HG03460 (cell line): ENCODE data around the gene PRRC2B.
A peak's percentile ranks its signal among the peaks of the same experiment; 100 is the strongest.
"Not testable (repeated sequence)": the region's sequence is repeated elsewhere in the genome, so short reads cannot be mapped to it uniquely, and the experiment has no call there.

Experiments
- ATAC-seq: cut with Tn5 transposase; IDR thresholded peaks from one replicate; pipeline ENCODE4 v1.9.1; 2021; ENCODE audit not compliant: unreplicated experiment

PRRC2B gene

GRCh38 chr9:131385296-131385695, 8.6 kb upstream of the PRRC2B start:
- no peak for ATAC-seq

- ATAC-seq = no peak
Observed at GRCh38 chr9:131386281-131386680, 7.6 kb upstream of the PRRC2B start.

DNA sequence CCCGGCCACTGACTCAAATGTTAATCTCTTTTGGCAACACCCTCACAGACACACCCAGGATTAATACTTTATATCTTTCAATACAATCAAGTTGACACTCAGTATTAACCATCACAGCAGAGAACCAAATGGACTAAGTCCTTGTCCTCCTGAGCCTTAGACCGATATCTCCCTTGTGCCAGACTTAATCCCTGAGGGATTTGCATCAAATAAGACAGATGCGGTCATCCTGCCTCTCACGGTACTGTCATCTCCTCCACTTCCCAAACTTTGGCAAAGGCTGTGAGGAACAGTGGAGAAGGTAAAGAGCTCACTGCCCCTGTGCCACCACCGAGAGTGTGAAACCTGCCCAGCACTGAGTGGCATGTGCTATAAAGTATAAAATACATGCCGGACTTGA, 6.5 kb upstream of the PRRC2B start:
- ATAC-seq = no peak

- ATAC-seq = no peak
Observed at GRCh38 chr9:131391020-131391419, 2.9 kb upstream of the PRRC2B start.

- no peak for ATAC-seq
Observed at GRCh38 chr9:131391504-131391903, 2.4 kb upstream of the PRRC2B start.

GRCh38 chr9:131394464-131395156, 724 bp downstream of the PRRC2B start:
- peak; percentile 32 for ATAC-seq

- ATAC-seq = no peak
Observed at GRCh38 chr9:131395157-131396098, 1.5 kb downstream of the PRRC2B start.

DNA sequence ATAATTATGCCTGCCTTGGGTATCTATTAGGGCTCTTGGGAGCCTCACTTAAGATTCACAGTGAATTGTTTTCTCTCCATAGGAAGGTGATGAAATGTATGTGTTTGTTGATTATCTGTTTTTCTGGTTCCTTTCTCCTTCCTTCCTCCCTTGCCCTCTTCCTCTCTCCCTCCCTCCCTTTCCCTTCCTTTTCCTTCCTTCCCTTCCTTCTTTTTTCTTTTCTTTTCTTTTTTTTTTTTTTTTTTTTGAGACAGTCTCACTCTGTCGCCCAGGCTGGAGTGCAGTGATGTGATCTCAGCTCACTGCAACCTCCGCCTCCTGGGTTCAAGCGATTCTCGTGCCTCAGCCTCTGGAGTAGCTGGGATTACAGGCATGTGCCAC, 2.2 kb downstream of the PRRC2B start:
- ATAC-seq = not testable (repeated sequence)

DNA sequence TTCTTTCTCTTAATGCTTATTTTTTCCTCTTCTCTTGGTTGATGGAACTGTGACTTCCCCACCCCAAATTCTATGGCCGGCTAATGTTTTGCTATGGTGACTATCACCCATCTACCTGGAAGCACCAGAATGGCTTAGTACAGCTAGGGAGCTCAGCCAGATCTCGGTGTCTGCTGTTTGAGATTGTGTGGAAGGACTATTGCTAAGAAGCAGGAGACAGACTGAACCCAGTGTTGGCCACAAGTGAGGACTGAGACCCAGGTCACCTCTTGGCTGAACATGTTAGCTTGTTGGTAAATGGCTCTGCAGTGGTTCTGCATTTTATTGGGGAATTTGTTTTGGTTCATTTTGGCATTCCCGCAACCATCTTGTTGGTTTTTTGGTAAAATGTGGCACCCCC, 2.7 kb downstream of the PRRC2B start:
- ATAC-seq = no peak

DNA sequence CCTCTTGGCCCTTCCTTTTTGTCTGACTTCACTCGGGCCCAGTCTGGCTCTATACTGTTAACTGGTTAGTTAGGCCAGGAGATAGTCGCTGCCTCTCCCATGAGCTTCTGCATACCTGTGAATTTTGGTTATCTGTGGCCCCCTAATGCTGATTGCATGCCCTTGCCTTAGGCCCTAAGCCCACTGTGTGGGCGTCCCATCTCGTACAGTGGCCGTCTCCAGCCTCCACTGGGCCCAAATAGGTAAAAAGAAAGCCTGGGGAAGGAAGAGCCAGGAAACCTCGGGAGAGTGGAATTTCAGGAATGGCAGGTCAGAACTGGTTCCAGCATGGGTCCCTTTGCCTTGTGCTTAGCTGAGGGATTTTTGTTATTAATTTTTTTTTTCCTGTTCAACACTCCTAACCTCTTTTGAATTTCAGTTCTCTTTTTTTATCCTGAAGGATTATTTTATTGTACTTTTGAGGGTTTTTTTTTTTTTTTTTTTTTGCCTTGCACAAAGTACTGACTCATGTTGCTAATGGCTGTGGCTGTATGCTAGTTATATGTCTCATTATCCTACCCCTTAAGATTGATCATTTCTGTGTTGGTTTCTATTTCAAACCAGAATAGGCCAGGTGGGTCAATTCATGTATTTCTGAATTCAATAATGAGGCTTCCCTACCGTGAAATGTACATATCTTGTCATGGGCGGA, 3.4 kb downstream of the PRRC2B start:
- ATAC-seq = no peak

GRCh38 chr9:131398204-131398603, 4.3 kb downstream of the PRRC2B start:
- peak; percentile 32 for ATAC-seq

DNA sequence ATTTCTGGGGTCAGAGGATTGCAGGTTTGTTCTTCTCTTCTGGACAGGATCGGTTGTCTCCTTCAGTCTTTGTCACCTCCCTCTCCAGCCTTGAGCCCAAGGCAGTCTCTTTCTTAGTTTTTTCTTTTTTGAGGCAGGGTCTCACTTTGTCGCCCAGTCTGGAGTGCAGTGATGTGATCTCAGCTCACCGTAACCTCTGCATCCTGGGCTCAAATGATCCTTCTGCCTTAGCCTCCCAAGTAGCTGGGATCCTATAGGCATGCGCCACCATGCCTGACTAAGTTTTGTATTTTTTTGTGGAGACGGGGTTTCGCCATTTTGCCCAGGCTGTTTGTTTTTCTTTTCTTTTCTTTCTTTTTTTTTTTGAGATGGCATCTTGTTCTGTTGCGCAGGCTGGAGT, 6.1 kb downstream of the PRRC2B start:
- no peak for ATAC-seq

- no peak for ATAC-seq
Observed at GRCh38 chr9:131400627-131401026, 6.7 kb downstream of the PRRC2B start.

DNA sequence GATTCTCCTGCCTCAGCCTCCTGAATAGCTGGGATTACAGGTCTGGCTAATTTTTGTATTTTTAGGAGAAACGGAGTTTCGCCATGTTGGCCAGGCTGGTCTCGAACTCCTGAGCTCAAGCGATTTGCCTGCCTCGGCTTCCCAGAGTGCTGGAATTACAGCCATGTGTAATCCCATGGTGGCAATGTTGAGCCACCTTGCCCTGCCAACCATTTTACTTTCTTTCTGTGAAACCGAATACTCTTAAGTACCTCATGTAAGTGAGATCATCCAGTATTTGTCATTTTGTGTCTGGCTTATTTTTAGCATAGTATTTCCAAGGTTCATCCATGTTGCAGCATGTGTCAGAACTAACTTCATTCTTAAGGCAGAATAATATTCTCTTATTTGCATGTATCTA, 8.2 kb downstream of the PRRC2B start:
- ATAC-seq = no peak

- no peak for ATAC-seq
Observed at GRCh38 chr9:131402738-131403492, 9.0 kb downstream of the PRRC2B start.

- ATAC-seq = no peak
Observed at GRCh38 chr9:131403493-131403773, 9.5 kb downstream of the PRRC2B start.

DNA sequence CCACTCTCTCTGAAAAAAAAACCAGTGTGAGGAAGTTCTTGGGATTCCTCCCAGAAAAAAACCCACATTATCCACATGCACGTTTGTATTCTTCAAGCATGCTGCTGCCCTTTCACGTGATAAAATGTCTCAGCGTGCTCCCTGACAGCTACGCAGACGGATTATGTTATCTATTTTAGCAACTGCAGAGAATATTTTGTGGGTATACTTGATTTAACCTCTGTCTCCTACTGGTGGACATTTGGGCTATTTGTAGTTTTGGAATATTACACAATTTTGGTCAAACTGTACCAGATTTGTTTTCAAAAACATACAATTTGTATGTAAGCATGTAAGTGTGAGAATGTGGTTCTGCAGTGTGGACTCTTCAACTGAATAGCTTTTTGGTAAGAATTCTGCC, 10.7 kb downstream of the PRRC2B start:
- no peak for ATAC-seq

GRCh38 chr9:131404987-131405386, 11.1 kb downstream of the PRRC2B start:
- no peak for ATAC-seq

- ATAC-seq = no peak
Observed at GRCh38 chr9:131405428-131405827, 11.5 kb downstream of the PRRC2B start.

- no peak for ATAC-seq
Observed at GRCh38 chr9:131405858-131406537, 12.1 kb downstream of the PRRC2B start.
